ENCODE data around the gene EXD3.

The EXD3 gene

GRCh38 chr9:137447722-137448601 lies 25.0 kb upstream of the EXD3 start:
- DNase-seq (ENCODE audit: low read depth, low spot score), result no peak

GRCh38 chr9:137446851-137447471 lies 24.0 kb upstream of the EXD3 start:
- DNase-seq (ENCODE audit: low read depth, low spot score), result no peak

- DNase-seq (ENCODE audit: low read depth, low spot score), result no peak
These were observed 23.0 kb upstream of the EXD3 start for GRCh38 chr9:137445930-137446431.

GRCh38 chr9:137445275-137445807 lies 22.4 kb upstream of the EXD3 start:
- DNase-seq (ENCODE audit: low read depth, low spot score), result no peak

GRCh38 chr9:137444106-137444790 lies 21.3 kb upstream of the EXD3 start:
- DNase-seq (ENCODE audit: low read depth, low spot score), result no peak

- DNase-seq (ENCODE audit: low read depth, low spot score), result no peak
These were observed 19.0 kb upstream of the EXD3 start for GRCh38 chr9:137441935-137442321.

- no peak for DNase-seq (ENCODE audit: low read depth, low spot score)
These were observed 18.4 kb upstream of the EXD3 start, which contains the start of gene ENTPD8 for GRCh38 chr9:137441289-137441934. Gene ENTPD8, minus strand, starts transcription at chr9:137441357. Its CDS starts 3,072 bp downstream, at chr9:137438285.

- no peak for DNase-seq (ENCODE audit: low read depth, low spot score)
These were observed 16.3 kb upstream of the EXD3 start for GRCh38 chr9:137439158-137439714.

- DNase-seq (ENCODE audit: low read depth, low spot score), result no peak
These were observed 15.7 kb upstream of the EXD3 start for GRCh38 chr9:137438591-137439157.

GRCh38 chr9:137437691-137438590 lies 15.0 kb upstream of the EXD3 start:
- no peak for DNase-seq (ENCODE audit: low read depth, low spot score)

- DNase-seq (ENCODE audit: low read depth, low spot score), result no peak
These were observed 14.0 kb upstream of the EXD3 start for GRCh38 chr9:137436761-137437600.

GRCh38 chr9:137435980-137436760 lies 13.2 kb upstream of the EXD3 start:
- no peak for DNase-seq (ENCODE audit: low read depth, low spot score)

GRCh38 chr9:137435381-137435891 lies 12.5 kb upstream of the EXD3 start:
- no peak for DNase-seq (ENCODE audit: low read depth, low spot score)

- no peak for DNase-seq (ENCODE audit: low read depth, low spot score)
These were observed 11.8 kb upstream of the EXD3 start for GRCh38 chr9:137434498-137435380.

GRCh38 chr9:137433916-137434431 lies 11.0 kb upstream of the EXD3 start:
- DNase-seq (ENCODE audit: low read depth, low spot score), result no peak

- no peak for DNase-seq (ENCODE audit: low read depth, low spot score)
These were observed 10.5 kb upstream of the EXD3 start for GRCh38 chr9:137433349-137433915.
